ENCODE results near the gene PIGQ.

Gene PIGQ

GRCh38 chr16:556474-557173 is 13.1 kb upstream of the PIGQ start:
- DNase-seq: no peak

- no peak for DNase-seq
Measured at GRCh38 chr16:557463-558297, 12.1 kb upstream of the PIGQ start.

GRCh38 chr16:558298-559020 is 11.3 kb upstream of the PIGQ start:
- DNase-seq: no peak

- DNase-seq: no peak
Measured at GRCh38 chr16:559021-559380, 10.8 kb upstream of the PIGQ start.

- DNase-seq: no peak
Measured at GRCh38 chr16:559411-560203, 10.2 kb upstream of the PIGQ start.

GRCh38 chr16:560204-560700 is 9.5 kb upstream of the PIGQ start, which contains the start of gene PRR35:
TSS of gene PRR35 (plus strand) at chr16:560394. CDS start at chr16:563295, 2,901 bp downstream.
- DNase-seq: no peak

GRCh38 chr16:560701-561412 is 8.9 kb upstream of the PIGQ start:
- DNase-seq: no peak

GRCh38 chr16:561413-561794 is 8.4 kb upstream of the PIGQ start:
- no peak for DNase-seq

- DNase-seq: no peak
Measured at GRCh38 chr16:561957-562938, 7.5 kb upstream of the PIGQ start.

- no peak for DNase-seq
Measured at GRCh38 chr16:563072-563644, 6.6 kb upstream of the PIGQ start.

GRCh38 chr16:564690-565418 is 4.9 kb upstream of the PIGQ start:
- no peak for DNase-seq

GRCh38 chr16:565419-566330 is 4.1 kb upstream of the PIGQ start:
- peak; percentile 57 for DNase-seq

- peak; percentile 96 for DNase-seq
Measured at GRCh38 chr16:566475-567372, 3.0 kb upstream of the PIGQ start, which contains the start of gene NHLRC4. TSS of gene NHLRC4 (plus strand) at chr16:567005. CDS start at chr16:568048, 1,043 bp downstream.

GRCh38 chr16:567373-568256 is 2.2 kb upstream of the PIGQ start:
- no peak for DNase-seq

GRCh38 chr16:568401-569258 is 1.1 kb upstream of the PIGQ start:
- DNase-seq: peak; percentile 94

All from hematopoietic multipotent progenitor cell treated with erythropoietin and hydrocortisone succinate and interleukin-3 and kit ligand, for 6 days (in vitro differentiated cells).